Thyroid gland (tissue), 4 donors: ENCODE data around the gene CAMK1D. TPM values are rescaled to one million over a fixed set of nuclear protein-coding genes. Genes with fewer than 3 reads are reported as not detected.
A peak's percentile ranks its signal among the peaks of the same experiment; 100 is the strongest.

Source experiments
- DNase-seq, 2 donors: peaks; one replicate each; pipeline ENCODE4 v3.0.0-alpha.2; 2019
- H3K27ac ChIP-seq, 3 donors: fragments of 200-600 bp; sonication (generic); 1 replicate in 2 of 3; 2 replicates in 1 of 3; pipeline ENCODE4 v1.5.1; 2016 to 2019; ENCODE audit warnings: mild to moderate bottlenecking in 1 of 3, moderate library complexity in 1 of 3
- H3K27me3 ChIP-seq: fragments of 200-600 bp; sonication (generic); one replicate; pipeline ENCODE4 v1.5.1; 2019
- H3K36me3 ChIP-seq, 2 donors: fragments of 200-600 bp; sonication (generic); one replicate each; pipeline ENCODE4 v1.5.1; 2016 to 2019
- H3K4me1 ChIP-seq, 2 donors: fragments of 200-600 bp; sonication (generic); one replicate each; pipeline ENCODE4 v1.5.1; 2017 to 2019
- H3K4me3 ChIP-seq, 3 donors: fragments of 200-600 bp; sonication (generic); replicated peaks in 1 of 3; 1 replicate in 2 of 3; 2 replicates in 1 of 3; pipeline ENCODE4 v1.5.1; 2016; ENCODE audit warnings: mild to moderate bottlenecking in 1 of 3
- H3K9me3 ChIP-seq: fragments of 200-600 bp; sonication (generic); one replicate; pipeline ENCODE4 v1.5.1; 2017
- CTCF ChIP-seq, 6 experiments: fragments of 200-600 bp in 3 of 6; fragments of 450-650 bp in 3 of 6; sonication (generic) in 3 of 6; IDR thresholded peaks; one replicate each; pipeline ENCODE4 v1.5.1; 2016 to 2019; ENCODE audit warnings: antibody characterized with exemption in 6 of 6, mild to moderate bottlenecking in 2 of 6, inconsistent platforms in 1 of 6, moderate library complexity in 1 of 6
- POLR2A ChIP-seq, 2 donors: fragments of 450-650 bp; IDR thresholded peaks; one replicate each; pipeline ENCODE4 v1.6.1; 2017; ENCODE audit warnings: antibody characterized with exemption in 2 of 2, mild to moderate bottlenecking in 2 of 2, moderate library complexity in 1 of 2
- WGBS, 2 donors: methylation state at CpG; one replicate each; pipeline ENCODE4 v1.1.5; 2017; 5-methylcytosine and 5-hydroxymethylcytosine counted together
- intact Hi-C: fragments of 100-400 bp; cut with DNase I; formaldehyde crosslinking; loops from one replicate; pipeline ENCODE4 v1.15.1; 2023
- total RNA-seq, 4 donors: library from RNA; depleted of rRNA; stranded (reverse); fragments of >200 nt; gene quantifications; one replicate each; pipeline ENCODE4 v1.2.3, GENCODE V29; 2016

CAMK1D gene
- total RNA-seq, 4 donors from 2014 or later, result 12.2 to 29.6 (median 17.4) TPM

GRCh38 chr10:12727832-12728215 is 378.5 kb downstream of the CAMK1D start:
- Histone ChIP-seq H3K27ac (no peak overlapping the region), H3K4me1 (peaks cover 0 to 12% of the 10 kb centered on the region in 2 donors), H3K27me3 (no peaks in the 10 kb centered on the region), H3K9me3 (no peaks in the 10 kb centered on the region), H3K4me3 (no peak overlapping the region), H3K36me3 (no peaks in the 10 kb centered on the region)
- no peak for TF ChIP-seq POLR2A (IDR thresholded peaks at IDR 0.05)
- no peak for TF ChIP-seq CTCF (IDR thresholded peaks at IDR 0.05)
- DNase-seq, result no peak
- intact Hi-C loops, result no loop called here
- 91 to 94% methylated on average over 10 of the region's 10 CpGs for WGBS, 2 donors

DNA sequence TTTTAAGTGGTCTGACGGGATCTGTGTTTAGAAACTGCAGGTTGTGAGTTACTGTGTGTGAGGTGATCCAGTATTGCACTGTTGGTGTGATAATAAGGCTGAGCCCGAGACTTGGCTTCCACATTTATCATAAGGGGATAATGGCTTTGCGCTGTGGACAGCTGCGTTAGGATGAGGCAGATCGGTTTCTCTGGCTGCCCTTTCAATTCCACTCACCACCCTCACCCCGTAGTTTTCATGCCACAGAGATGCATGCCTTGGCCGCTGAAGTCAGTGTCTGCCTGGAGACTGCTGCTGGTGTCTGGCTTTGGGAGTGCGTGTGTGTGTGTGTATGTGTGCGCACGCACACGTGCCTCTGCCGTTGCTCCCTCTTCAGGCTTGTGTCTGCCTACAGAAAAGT is 379.1 kb downstream of the CAMK1D start:
- Histone ChIP-seq H3K4me3 (no peak overlapping the region), H3K27ac (no peak overlapping the region), H3K36me3 (no peaks in the 10 kb centered on the region), H3K27me3 (no peaks in the 10 kb centered on the region), H3K4me1 (peaks cover 0 to 12% of the 10 kb centered on the region in 2 donors), H3K9me3 (no peaks in the 10 kb centered on the region)
- intact Hi-C loops, result no loop called here
- TF ChIP-seq CTCF (IDR thresholded peaks at IDR 0.05) (no peak), POLR2A (IDR thresholded peaks at IDR 0.05) (no peak)
- no peak for DNase-seq
- 83 to 91% methylated on average over 12 of the region's 12 CpGs for WGBS, 2 donors

GRCh38 chr10:12729885-12730284 is 380.5 kb downstream of the CAMK1D start:
- WGBS, 2 donors, result 84 to 88% methylated on average over 7 of the region's 7 CpGs
- TF ChIP-seq CTCF (IDR thresholded peaks at IDR 0.05) (peak in 1 of 6 experiments; percentile 13), POLR2A (IDR thresholded peaks at IDR 0.05) (no peak)
- intact Hi-C loops, result no loop called here
- Histone ChIP-seq H3K36me3 (no peaks in the 10 kb centered on the region), H3K27ac (no peak overlapping the region), H3K4me1 (peaks cover 0 to 12% of the 10 kb centered on the region in 2 donors), H3K4me3 (no peak overlapping the region), H3K9me3 (no peaks in the 10 kb centered on the region), H3K27me3 (no peaks in the 10 kb centered on the region)
- no peak for DNase-seq

GRCh38 chr10:12730809-12731519 is 381.6 kb downstream of the CAMK1D start:
- Histone ChIP-seq H3K4me3 (no peak overlapping the region), H3K27me3 (no peaks in the 10 kb centered on the region), H3K27ac (peak overlapping the region in 2 of 3 donors; percentile 17 to 39), H3K9me3 (no peaks in the 10 kb centered on the region), H3K36me3 (no peaks in the 10 kb centered on the region), H3K4me1 (peaks cover 0 to 12% of the 10 kb centered on the region in 2 donors)
- no peak for TF ChIP-seq CTCF (IDR thresholded peaks at IDR 0.05)
- TF ChIP-seq POLR2A (IDR thresholded peaks at IDR 0.05), result no peak
- DNase-seq, result peak in 1 of 2 donors; percentile 22
- WGBS, 2 donors, result 51 to 53% methylated on average over 9 of the region's 9 CpGs
- intact Hi-C loops, result no loop called here

DNA sequence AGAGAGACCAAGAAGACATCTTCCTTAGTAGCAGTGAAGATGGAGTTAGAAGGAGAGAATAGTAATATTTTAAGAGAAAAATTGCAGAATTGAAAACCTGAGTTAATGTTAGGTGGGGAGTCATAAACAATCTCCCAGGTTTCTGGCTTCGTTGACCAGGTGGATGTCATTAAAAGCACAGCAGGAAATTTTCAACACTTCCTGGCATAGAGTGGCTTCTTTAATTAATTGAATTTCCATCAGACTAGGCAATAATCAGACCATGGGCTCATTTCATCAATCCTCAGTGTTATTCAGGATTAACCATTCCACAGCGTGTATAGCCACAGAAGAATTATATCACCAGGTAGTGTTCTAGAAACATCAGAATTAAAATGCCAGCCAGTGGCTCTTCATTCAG is 383.9 kb downstream of the CAMK1D start:
- Histone ChIP-seq H3K27me3 (no peaks in the 10 kb centered on the region), H3K9me3 (no peaks in the 10 kb centered on the region), H3K27ac (no peak overlapping the region), H3K36me3 (no peaks in the 10 kb centered on the region), H3K4me3 (no peak overlapping the region), H3K4me1 (peaks cover 0 to 12% of the 10 kb centered on the region in 2 donors)
- intact Hi-C loops, result no loop called here
- DNase-seq, result no peak
- TF ChIP-seq CTCF (IDR thresholded peaks at IDR 0.05) (no peak), POLR2A (IDR thresholded peaks at IDR 0.05) (no peak)
- WGBS, 2 donors, result 83 to 87% methylated on average over 2 of the region's 2 CpGs
